ENCODE measurements around the gene ADAP1.

The ADAP1 gene

GRCh38 chr7:851204-851603 lies 103.3 kb downstream of the ADAP1 start:
- H3K27ac ChIP-seq = no peak overlapping the region
- TF ChIP-seq CTCF (conservative IDR thresholded peaks at IDR 0.05) = no peak

GRCh38 chr7:849781-850180 lies 104.7 kb downstream of the ADAP1 start:
- no peak for TF ChIP-seq CTCF (conservative IDR thresholded peaks at IDR 0.05)
- H3K27ac ChIP-seq = no peak overlapping the region

- H3K27ac ChIP-seq = no peak overlapping the region
- TF ChIP-seq CTCF (conservative IDR thresholded peaks at IDR 0.05) = no peak
Observed at GRCh38 chr7:849145-849544, 105.3 kb downstream of the ADAP1 start.

Measured in VCaP (cell line).